Hematopoietic multipotent progenitor cell treated with erythropoietin and hydrocortisone succinate and interleukin-3 and kit ligand, for 4 days (in vitro differentiated cells): ENCODE data around the gene ARHGDIG.

ENCODE experiments used
- DNase-seq: peaks from one replicate; pipeline ENCODE4 v3.0.0-alpha.2; 2015

ARHGDIG gene

GRCh38 chr16:281660-282255, 1.4 kb downstream of the ARHGDIG start:
- no peak for DNase-seq

GRCh38 chr16:282491-282890, 2.1 kb downstream of the ARHGDIG start:
- no peak for DNase-seq

- peak; percentile 56 for DNase-seq
Observed at GRCh38 chr16:283033-283805, 2.8 kb downstream of the ARHGDIG start, which contains the start of gene PDIA2. PDIA2 (plus strand) TSS chr16:283164; CDS start chr16:283170, 6 bp downstream.

GRCh38 chr16:284204-285120, 4.1 kb downstream of the ARHGDIG start:
- DNase-seq: no peak

- DNase-seq: no peak
Observed at GRCh38 chr16:285146-286055, 5.0 kb downstream of the ARHGDIG start.

GRCh38 chr16:286491-287297, 6.3 kb downstream of the ARHGDIG start:
- no peak for DNase-seq

GRCh38 chr16:287298-287811, 7.0 kb downstream of the ARHGDIG start:
- no peak for DNase-seq

- no peak for DNase-seq
Observed at GRCh38 chr16:287981-288920, 7.9 kb downstream of the ARHGDIG start.

- no peak for DNase-seq
Observed at GRCh38 chr16:289395-289997, 9.1 kb downstream of the ARHGDIG start.

- DNase-seq: no peak
Observed at GRCh38 chr16:290015-290680, 9.8 kb downstream of the ARHGDIG start.

- no peak for DNase-seq
Observed at GRCh38 chr16:290681-291405, 10.5 kb downstream of the ARHGDIG start.

GRCh38 chr16:291539-291938, 11.1 kb downstream of the ARHGDIG start:
- no peak for DNase-seq

- no peak for DNase-seq
Observed at GRCh38 chr16:293043-293775, 12.8 kb downstream of the ARHGDIG start.

GRCh38 chr16:296276-296675, 15.9 kb downstream of the ARHGDIG start:
- DNase-seq: no peak

GRCh38 chr16:296806-297510, 16.6 kb downstream of the ARHGDIG start:
- no peak for DNase-seq

- DNase-seq: no peak
Observed at GRCh38 chr16:297832-298231, 17.4 kb downstream of the ARHGDIG start.

- DNase-seq: no peak
Observed at GRCh38 chr16:301235-301634, 20.8 kb downstream of the ARHGDIG start.
